GM18909 (cell line): ENCODE data around the gene PLD4.
"Not testable (repeated sequence)": the region's sequence is repeated elsewhere in the genome, so short reads cannot be mapped to it uniquely, and the experiment has no call there.

Source experiments
- ATAC-seq: cut with Tn5 transposase; IDR thresholded peaks from one replicate; pipeline ENCODE4 v1.9.1; 2021; ENCODE audit warnings: mild to moderate bottlenecking; ENCODE audit not compliant: unreplicated experiment, poor library complexity

The PLD4 gene

GRCh38 chr14:104937694-104938365, 13.2 kb downstream of the PLD4 start:
- no peak for ATAC-seq

- no peak for ATAC-seq
Observed at GRCh38 chr14:104938436-104938835, 13.8 kb downstream of the PLD4 start.

GRCh38 chr14:104938960-104939359, 14.3 kb downstream of the PLD4 start:
- ATAC-seq = no peak

- ATAC-seq = no peak
Observed at GRCh38 chr14:104939666-104940410, 15.2 kb downstream of the PLD4 start.

DNA sequence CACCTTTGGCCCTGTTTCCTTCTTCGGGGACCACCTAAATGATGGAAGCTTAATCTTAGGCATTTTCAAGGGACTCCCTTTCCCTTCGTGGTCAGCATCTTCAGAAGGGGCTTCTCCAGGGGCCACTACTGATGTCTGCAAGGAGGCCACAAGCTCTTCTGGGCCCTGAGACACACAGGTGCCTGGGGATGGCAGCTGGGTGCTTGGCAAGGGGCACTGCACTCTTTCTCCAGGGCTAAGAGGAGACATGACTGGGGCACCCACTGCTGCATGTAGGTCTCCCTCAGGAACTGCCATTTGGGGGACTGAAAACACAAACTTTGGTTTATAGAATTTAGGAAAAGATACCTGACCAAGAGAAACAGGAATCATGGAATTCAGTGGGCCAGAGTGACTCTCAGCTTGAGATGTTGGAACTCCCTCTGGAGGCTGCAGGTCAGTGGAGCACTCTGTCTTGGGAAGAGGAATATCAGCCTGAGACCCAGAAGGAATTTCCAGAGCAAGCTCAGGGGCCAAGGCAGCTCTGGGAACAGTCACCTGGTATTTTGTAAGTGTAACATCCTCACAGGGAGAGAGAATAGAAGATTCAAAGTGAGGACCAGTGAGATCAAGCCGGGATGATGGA, 16.0 kb downstream of the PLD4 start:
- ATAC-seq = no peak

GRCh38 chr14:104941508-104942365, 17.1 kb downstream of the PLD4 start:
- no peak for ATAC-seq

DNA sequence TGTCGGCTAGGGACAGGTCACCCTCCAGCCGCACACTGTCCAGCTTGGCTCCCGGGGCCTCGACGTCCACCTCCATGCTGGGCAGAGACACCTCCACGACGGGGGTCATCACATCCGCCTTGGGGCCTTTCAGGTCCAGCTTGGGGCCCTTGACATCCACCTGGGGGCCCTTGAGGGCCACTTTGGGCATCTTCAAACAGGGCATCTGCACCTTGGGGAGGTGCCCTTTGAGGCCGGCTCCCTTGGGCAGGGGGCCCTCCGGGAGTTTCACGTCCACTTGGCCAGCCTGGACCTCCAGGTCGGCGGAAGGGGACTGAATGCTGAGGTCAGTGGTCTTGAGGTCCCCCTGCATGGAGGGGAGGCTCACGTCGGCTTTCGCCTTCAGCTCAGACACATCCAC, 17.9 kb downstream of the PLD4 start:
- ATAC-seq = no peak

DNA sequence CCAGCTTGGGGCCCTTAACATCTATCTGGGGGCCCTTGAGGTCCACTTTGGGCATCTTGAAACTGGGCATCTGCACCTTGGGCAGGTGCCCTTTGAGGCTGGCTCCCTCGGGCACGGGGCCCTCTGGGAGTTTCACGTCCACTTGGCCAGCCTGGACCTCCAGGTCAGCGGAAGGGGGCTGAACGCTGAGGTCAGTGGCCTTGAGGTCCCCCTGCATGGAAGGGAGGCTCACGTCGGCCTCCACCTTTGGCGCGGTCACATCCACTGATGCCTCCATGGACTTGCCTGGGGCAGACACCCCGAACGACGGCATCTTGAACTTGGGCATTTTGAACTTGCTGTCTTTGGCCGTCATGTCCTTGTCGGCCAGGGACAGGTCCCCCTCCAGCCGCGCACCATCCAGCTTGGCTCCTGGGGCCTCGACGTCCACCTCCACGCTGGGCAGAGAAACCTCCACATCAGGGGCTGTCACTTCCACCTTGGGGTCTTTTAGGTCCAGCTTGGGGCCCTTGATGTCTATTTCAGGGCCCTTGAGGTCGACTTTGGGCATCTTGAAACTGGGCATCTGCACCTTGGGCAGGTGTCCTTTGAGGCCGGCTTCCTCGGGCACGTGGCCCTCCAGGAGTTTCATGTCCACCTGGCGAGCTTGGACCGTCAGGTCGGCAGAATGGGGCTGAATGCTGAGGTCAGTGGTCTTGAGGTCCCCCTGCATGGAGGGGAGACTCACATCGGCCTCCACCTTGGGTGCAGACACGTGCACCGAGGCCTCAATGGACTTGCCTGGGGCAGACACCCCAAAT, 18.7 kb downstream of the PLD4 start:
- not testable (repeated sequence) for ATAC-seq

- ATAC-seq = not testable (repeated sequence)
Observed at GRCh38 chr14:104944016-104944308, 19.3 kb downstream of the PLD4 start.

DNA sequence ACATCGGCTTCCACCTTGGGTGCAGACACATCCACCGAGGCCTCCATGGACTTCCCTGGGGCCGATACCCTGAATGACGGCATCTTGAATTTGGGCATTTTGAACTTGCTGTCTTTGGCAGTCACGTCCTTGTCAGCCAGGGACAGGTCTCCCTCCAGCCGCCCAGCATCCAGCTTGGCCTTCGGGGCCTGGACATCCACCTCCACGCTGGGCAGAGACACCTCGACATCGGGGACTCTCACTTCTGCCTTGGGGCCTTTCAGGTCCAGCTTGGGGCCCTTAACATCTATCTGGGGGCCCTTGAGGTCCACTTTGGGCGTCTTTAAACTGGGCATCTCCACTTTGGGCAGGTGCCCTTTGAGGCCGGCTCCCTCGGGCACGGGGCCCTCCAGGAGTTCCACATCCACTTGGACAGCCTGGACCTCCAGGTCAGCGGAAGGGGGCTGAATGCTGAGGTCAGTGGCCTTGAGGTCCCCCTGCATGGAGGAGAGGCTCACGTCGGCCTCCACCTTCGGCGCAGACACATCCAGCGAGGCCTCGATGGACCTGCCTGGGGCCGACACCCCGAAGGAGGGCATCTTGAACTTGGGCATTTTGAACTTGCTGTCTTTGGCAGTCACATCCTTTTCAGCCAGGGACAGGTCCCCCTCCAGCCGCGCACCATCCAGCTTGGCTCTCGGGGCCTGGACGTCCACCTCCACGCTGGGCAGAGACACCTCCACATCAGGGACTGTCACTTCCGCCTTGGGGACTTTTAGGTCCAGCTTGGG, 19.9 kb downstream of the PLD4 start:
- not testable (repeated sequence) for ATAC-seq

- ATAC-seq = not testable (repeated sequence)
Observed at GRCh38 chr14:104945266-104945665, 20.6 kb downstream of the PLD4 start.

- ATAC-seq = not testable (repeated sequence)
Observed at GRCh38 chr14:104945986-104946965, 21.6 kb downstream of the PLD4 start.

- not testable (repeated sequence) for ATAC-seq
Observed at GRCh38 chr14:104947201-104947600, 22.5 kb downstream of the PLD4 start.

DNA sequence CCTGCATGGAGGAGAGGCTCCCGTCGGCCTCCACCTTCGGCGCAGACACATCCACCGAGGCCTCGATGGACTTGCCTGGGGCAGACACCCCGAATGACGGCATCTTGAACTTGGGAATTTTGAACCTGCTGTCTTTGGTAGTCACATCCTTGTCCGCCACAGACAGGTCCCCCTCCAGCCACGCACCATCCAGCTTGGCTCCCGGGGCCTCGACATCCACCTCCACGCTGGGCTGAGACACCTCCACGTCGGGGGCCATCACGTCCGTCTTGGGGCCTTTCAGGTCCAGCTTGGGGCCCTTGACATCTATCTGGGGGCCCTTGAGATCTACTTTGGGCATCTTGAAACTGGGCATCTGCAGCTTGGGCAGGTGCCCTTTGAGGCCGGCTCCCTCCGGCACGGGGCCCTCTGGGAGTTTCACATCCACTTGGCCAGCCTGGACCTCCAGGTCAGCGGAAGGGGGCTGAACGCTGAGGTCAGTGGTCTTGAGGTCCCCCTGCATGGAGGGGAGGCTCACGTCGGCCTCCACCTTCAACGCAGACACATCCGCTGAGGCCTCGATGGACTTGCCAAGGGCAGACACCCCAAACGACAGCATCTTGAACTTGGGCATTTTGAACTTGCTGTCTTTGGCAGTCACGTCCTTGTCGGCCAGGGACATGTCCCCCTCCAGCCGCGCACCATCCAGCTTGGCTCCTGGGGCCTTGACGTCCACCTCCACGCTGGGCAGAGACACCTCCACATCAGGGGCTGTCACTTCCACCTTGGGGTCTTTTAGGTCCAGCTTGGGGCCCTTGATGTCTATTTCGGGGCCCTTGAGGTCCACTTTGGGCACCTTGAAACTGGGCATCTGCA, 23.4 kb downstream of the PLD4 start:
- ATAC-seq = not testable (repeated sequence)

- no peak for ATAC-seq
Observed at GRCh38 chr14:104948736-104949031, 24.0 kb downstream of the PLD4 start.

GRCh38 chr14:104949406-104949955, 24.8 kb downstream of the PLD4 start:
- not testable (repeated sequence) for ATAC-seq

- ATAC-seq = no peak
Observed at GRCh38 chr14:104950021-104950420, 25.3 kb downstream of the PLD4 start.
